DOHH2 (cell line): ENCODE data around the gene CNIH2.

Experiments
- H3F3A ChIP-seq: fragments of 200-600 bp; sonication (generic), shearing (Covaris generic); 2 replicates; pipeline ENCODE4 v1.6.0; 2016; ENCODE audit warnings: antibody characterized with exemption, mild to moderate bottlenecking; ENCODE audit not compliant: control insufficient read depth, insufficient read depth
- H3K27ac ChIP-seq: fragments of 200-600 bp; sonication (generic); 2 replicates; pipeline ENCODE4 v1.5.1; 2014; ENCODE audit warnings: low read depth, mild to moderate bottlenecking, low read length, moderate library complexity
- H3K27me3 ChIP-seq: fragments of 200-600 bp; sonication (generic); 2 replicates; pipeline ENCODE4 v1.6.1; 2014; ENCODE audit warnings: mild to moderate bottlenecking, low read length, mixed read lengths; ENCODE audit not compliant: control insufficient read depth
- H3K36me3 ChIP-seq: fragments of 200-600 bp; sonication (generic); 2 replicates; pipeline ENCODE4 v1.6.1; 2014; ENCODE audit warnings: mild to moderate bottlenecking, low read length, moderate library complexity, mixed read lengths; ENCODE audit not compliant: control insufficient read depth
- H3K4me1 ChIP-seq: fragments of 200-600 bp; sonication (generic); 2 replicates; pipeline ENCODE4 v1.6.1; 2014; ENCODE audit warnings: mild to moderate bottlenecking, low read length, mixed read lengths; ENCODE audit not compliant: control insufficient read depth
- H3K4me2 ChIP-seq: fragments of 200-600 bp; sonication (generic); 2 replicates; pipeline ENCODE4 v1.6.0; 2014; ENCODE audit warnings: mild to moderate bottlenecking, low read length, moderate library complexity
- H3K4me3 ChIP-seq: fragments of 200-600 bp; sonication (generic); 2 replicates; pipeline ENCODE4 v1.5.1; 2014; ENCODE audit warnings: mild to moderate bottlenecking, low read length, mixed read lengths
- H3K79me2 ChIP-seq: fragments of 200-600 bp; sonication (generic); 2 replicates; pipeline ENCODE4 v1.6.1; 2014; ENCODE audit warnings: mild to moderate bottlenecking, low read length, mixed read lengths; ENCODE audit not compliant: control insufficient read depth
- H3K9me2 ChIP-seq: fragments of 200-600 bp; sonication (generic); replicated peaks from 2 replicates; pipeline ENCODE4 v1.6.1; 2014; ENCODE audit warnings: mild to moderate bottlenecking, low read length, mixed read lengths; ENCODE audit not compliant: control insufficient read depth
- H3K9me3 ChIP-seq: fragments of 200-600 bp; sonication (generic); 2 replicates; pipeline ENCODE4 v1.6.1; 2014; ENCODE audit warnings: antibody characterized with exemption, low read length, mixed read lengths; ENCODE audit not compliant: control insufficient read depth, insufficient read depth
- H4K20me1 ChIP-seq: fragments of 200-600 bp; sonication (generic); 2 replicates; pipeline ENCODE4 v1.6.0; 2014; ENCODE audit warnings: low read depth, mild to moderate bottlenecking, antibody characterized with exemption, low read length, moderate library complexity; ENCODE audit not compliant: control insufficient read depth, insufficient read depth
- CTCF ChIP-seq: fragments of 200-600 bp; sonication (generic); IDR thresholded peaks from one replicate; pipeline ENCODE4 v1.5.1; 2014; ENCODE audit warnings: antibody characterized with exemption, mild to moderate bottlenecking, low read depth, low read length; ENCODE audit not compliant: poor library complexity, severe bottlenecking
- EZH2phosphoT487 ChIP-seq: fragments of 200-600 bp; sonication (generic); IDR thresholded peaks from 2 replicates; pipeline ENCODE4 v1.6.1; 2017; ENCODE audit warnings: borderline replicate concordance, mild to moderate bottlenecking, antibody characterized with exemption, low read length, moderate library complexity, mixed read lengths

CNIH2 gene

GRCh38 chr11:66277471-66278362 lies at the start of gene CNIH2:
TSS of gene CNIH2 (plus strand) at chr11:66278175. CDS start at chr11:66278457, 282 bp downstream.
- no peak within 1 kb of the TSS for H3K27ac ChIP-seq
- H3K36me3 ChIP-seq: peaks cover 27% of the 10 kb centered on the region; the same call in 1 of the 2 replicates
- no peak for TF ChIP-seq EZH2phosphoT487
- no peak for TF ChIP-seq CTCF
- no peaks in the 10 kb centered on the region for H4K20me1 ChIP-seq
- H3K9me3 ChIP-seq: no peaks in the 10 kb centered on the region
- H3K4me2 ChIP-seq: peak within 1 kb of the TSS; percentile 65
- H3F3A ChIP-seq: peaks cover 3% of the 10 kb centered on the region; the same call in 1 of the 2 replicates
- H3K79me2 ChIP-seq: no peaks in the 10 kb centered on the region
- H3K9me2 ChIP-seq: no peaks in the 10 kb centered on the region
- H3K27me3 ChIP-seq: no peaks in the 10 kb centered on the region
- H3K4me1 ChIP-seq: peaks cover 24% of the 10 kb centered on the region
- peak within 1 kb of the TSS; percentile 53 for H3K4me3 ChIP-seq

DNA sequence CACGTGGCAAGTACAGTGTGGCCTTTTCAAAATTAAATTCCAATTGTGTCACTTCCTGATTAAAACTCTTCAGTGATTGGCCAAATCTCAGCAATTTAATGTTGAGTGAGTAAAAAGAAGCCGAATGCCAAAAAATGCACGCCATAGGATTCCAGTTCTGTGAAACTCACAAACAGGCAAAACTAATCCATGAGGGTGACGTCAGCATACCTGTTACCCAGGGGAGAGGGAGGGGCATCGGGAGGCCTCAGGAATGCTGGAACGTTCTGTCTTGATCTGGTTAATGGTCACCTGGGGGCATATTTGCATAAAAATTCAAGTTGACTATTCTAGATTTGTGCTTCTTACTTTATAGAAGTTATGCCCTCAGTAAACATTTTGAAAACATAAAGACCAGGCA lies 49.5 kb upstream of the CNIH2 start:
- no peaks in the 10 kb centered on the region for H3K9me3 ChIP-seq
- no peaks in the 10 kb centered on the region for H3K9me2 ChIP-seq
- H3K27me3 ChIP-seq: no peaks in the 10 kb centered on the region
- H3K36me3 ChIP-seq: peaks cover 42% of the 10 kb centered on the region
- no peaks in the 10 kb centered on the region for H3K79me2 ChIP-seq
- H3K4me2 ChIP-seq: no peak overlapping the region
- H3K27ac ChIP-seq: no peak overlapping the region
- TF ChIP-seq EZH2phosphoT487 (no peak), CTCF (no peak)
- no peak overlapping the region for H3K4me3 ChIP-seq
- no peaks in the 10 kb centered on the region for H4K20me1 ChIP-seq
- H3F3A ChIP-seq: no peaks in the 10 kb centered on the region; the same call in 1 of the 2 replicates
- H3K4me1 ChIP-seq: no peaks in the 10 kb centered on the region

- Histone ChIP-seq H3K9me2 (no peaks in the 10 kb centered on the region), H4K20me1 (no peaks in the 10 kb centered on the region), H3K79me2 (no peaks in the 10 kb centered on the region), H3F3A (no peaks in the 10 kb centered on the region; the same call in 1 of the 2 replicates), H3K4me3 (no peak overlapping the region), H3K27ac (no peak overlapping the region), H3K27me3 (no peaks in the 10 kb centered on the region), H3K4me2 (no peak overlapping the region), H3K4me1 (no peaks in the 10 kb centered on the region), H3K9me3 (no peaks in the 10 kb centered on the region), H3K36me3 (peaks cover 36% of the 10 kb centered on the region)
- TF ChIP-seq EZH2phosphoT487 (no peak), CTCF (no peak)
Observed at GRCh38 chr11:66230156-66230555, 47.8 kb upstream of the CNIH2 start.
